HepG2 (cell line): ENCODE data around the gene MRPL20. TPM values are rescaled to one million over a fixed set of nuclear protein-coding genes. Genes with fewer than 3 reads are reported as not detected.

Source experiments
- ATAC-seq: fragments of 200-7000 bp; cut with Tn5 transposase; 3 replicates; pipeline ENCODE4 v1.9.1; 2020; ENCODE audit warnings: mild to moderate bottlenecking, moderate library complexity
- Bru-seq: library from RNA; stranded (reverse); fragments of 400-500 nt; gene quantifications from one replicate; lab custom pipeline; 2021; lab: Mats Ljungman, UMichigan
- BruChase-seq, 2 experiments: library from RNA; stranded (reverse); fragments of 400-500 nt; gene quantifications; one replicate each; lab custom pipeline; 2021; lab: Mats Ljungman, UMichigan
- BruUV-seq: library from RNA; stranded (reverse); fragments of 400-500 nt; replicated peaks from 2 replicates; lab custom pipeline; 2021; lab: Mats Ljungman, UMichigan
- CTCF ChIA-PET: fragments of 300-600 bp; formaldehyde crosslinking; extraction: SDS; loops from one replicate; lab custom pipeline; 2021; ENCODE audit warnings: low total read pairs, inconsistent platforms, low intra/inter-chr PET ratio; lab: Yijun Ruan, JAX
- POLR2A ChIA-PET: fragments of 350-600 bp; sonication (Branson Sonifier 250); formaldehyde crosslinking; loops from one replicate; lab custom pipeline; 2020; ENCODE audit warnings: antibody characterized with exemption, inconsistent platforms; lab: Yijun Ruan, JAX
- DNase-seq: peaks from one replicate; pipeline ENCODE4 v3.0.0-alpha.2; 2015; ENCODE audit warnings: low spot score
- FAIRE-seq: peaks from 3 replicates; lab custom pipeline; 2011; peaks lifted over from hg19 to GRCh38; lab: Jason Lieb, UNC
- H2AFZ ChIP-seq: one replicate; pipeline ENCODE4 v1.6.1; 2011; ENCODE audit warnings: low read length, inconsistent platforms
- H3K27ac ChIP-seq: fragments of 300-600 bp; 3 replicates; pipeline ENCODE4 v1.8.0; 2011; ENCODE audit warnings: mixed run types, mild to moderate bottlenecking, mixed read lengths, low read length, inconsistent platforms; ENCODE audit not compliant: insufficient read depth; ENCODE audit errors: extremely low read length
- H3K27me3 ChIP-seq, 2 experiments: fragments of 200-600 bp in 1 of 2; 2 replicates in 1 of 2; 3 replicates in 1 of 2; pipeline versions ENCODE4 v1.6.0 to v1.8.0; 2011; ENCODE audit warnings: low read length in 2 of 2, mild to moderate bottlenecking in 2 of 2, moderate library complexity in 2 of 2, inconsistent platforms in 1 of 2; ENCODE audit not compliant: insufficient read depth in 2 of 2, control insufficient read depth in 1 of 2
- H3K36me3 ChIP-seq, 2 experiments: fragments of 200-600 bp in 1 of 2; replicated peaks in 1 of 2; 2 replicates in 1 of 2; 3 replicates in 1 of 2; pipeline versions ENCODE4 v1.5.1 to v1.8.0; 2011; ENCODE audit warnings: low read length in 2 of 2, inconsistent platforms in 1 of 2; ENCODE audit not compliant: insufficient read depth in 2 of 2, control insufficient read depth in 1 of 2
- H3K4me1 ChIP-seq: 2 replicates; pipeline ENCODE4 v1.5.1; 2012; ENCODE audit warnings: low read length, inconsistent platforms; ENCODE audit not compliant: insufficient read depth
- H3K4me2 ChIP-seq: 2 replicates; pipeline ENCODE4 v1.6.0; 2011; ENCODE audit warnings: low read depth, low read length, inconsistent platforms
- H3K4me3 ChIP-seq, 3 experiments: fragments of 200-600 bp in 1 of 3; sonication (generic), shearing (Covaris generic) in 1 of 3; replicated peaks in 1 of 3; 2 replicates each; pipeline ENCODE4 v1.5.1; 2011 to 2016; ENCODE audit warnings: low read length in 3 of 3, inconsistent platforms in 2 of 3, low read depth in 2 of 3, mild to moderate bottlenecking in 2 of 3, control low read depth in 1 of 3, mixed read lengths in 1 of 3; ENCODE audit not compliant: insufficient read depth in 1 of 3
- H3K79me2 ChIP-seq: one replicate; pipeline ENCODE4 v1.6.1; 2011; ENCODE audit warnings: low read length, inconsistent platforms; ENCODE audit not compliant: insufficient read depth
- H3K9ac ChIP-seq: 2 replicates; pipeline ENCODE4 v1.6.0; 2011; ENCODE audit warnings: mild to moderate bottlenecking, low read depth, low read length, inconsistent platforms; ENCODE audit not compliant: insufficient read depth
- H3K9me3 ChIP-seq: 2 replicates; pipeline ENCODE4 v1.5.1; 2012; ENCODE audit warnings: mild to moderate bottlenecking, low read length
- H4K20me1 ChIP-seq: 2 replicates; pipeline ENCODE4 v1.6.0; 2011; ENCODE audit warnings: inconsistent platforms, mild to moderate bottlenecking, low read length, moderate library complexity; ENCODE audit not compliant: insufficient read depth
- BHLHE40 ChIP-seq: IDR thresholded peaks from 2 replicates; pipeline ENCODE4 v1.6.1; 2011; ENCODE audit warnings: low read length, improper control_type of control experiment
- FOXA3 ChIP-seq: IDR thresholded peaks from 2 replicates; pipeline ENCODE4 v1.6.1; 2016; ENCODE audit warnings: missing genetic modification reagents, missing compliant biosample characterization
- KLF13 ChIP-seq: sonication (generic); formaldehyde crosslinking; IDR thresholded peaks from 2 replicates; pipeline ENCODE4 v1.4.0; 2020; ENCODE audit warnings: mild to moderate bottlenecking, missing genetic modification reagents
- NR2C2 ChIP-seq: sonication (generic); formaldehyde crosslinking; IDR thresholded peaks from 2 replicates; pipeline ENCODE4 v1.4.0; 2020; ENCODE audit warnings: missing genetic modification reagents, mild to moderate bottlenecking, moderate library complexity, borderline replicate concordance
- PHF5A ChIP-seq: IDR thresholded peaks from one replicate; pipeline ENCODE4 v1.6.1; 2018; ENCODE audit warnings: low read depth, missing genetic modification reagents; ENCODE audit not compliant: unreplicated experiment
- RELA ChIP-seq: sonication (generic); formaldehyde crosslinking; IDR thresholded peaks from 2 replicates; pipeline ENCODE4 v1.4.0; 2020; ENCODE audit warnings: missing genetic modification reagents
- SMARCC2 ChIP-seq: fragments of 450-650 bp; IDR thresholded peaks from 2 replicates; pipeline ENCODE4 v1.6.1; 2017; ENCODE audit warnings: antibody characterized with exemption, mild to moderate bottlenecking
- ZFYVE20 ChIP-seq: sonication (generic); formaldehyde crosslinking; IDR thresholded peaks from 2 replicates; pipeline ENCODE4 v1.8.0; 2023; ENCODE audit warnings: low read depth, mild to moderate bottlenecking, moderate library complexity, missing genetic modification reagents, borderline replicate concordance
- ZNF33A ChIP-seq: sonication (generic); formaldehyde crosslinking; IDR thresholded peaks from 2 replicates; pipeline ENCODE4 v1.5.1; 2020; ENCODE audit warnings: missing genetic modification reagents, mild to moderate bottlenecking, moderate library complexity, borderline replicate concordance
- WGBS: methylation state at CpG from one replicate; pipeline ENCODE4 v1.1.6; 2017; ENCODE audit warnings: low lambda C conversion rate; 5-methylcytosine and 5-hydroxymethylcytosine counted together
- in situ Hi-C: cut with HindIII; loops from 2 replicates; pipeline ENCODE4 v1.10.0; 2017; ENCODE audit warnings: low pct_unique_long_range_greater_than_20kb; ENCODE audit not compliant: extremely low pct_ligation_motif_present
- intact Hi-C: fragments of 100-400 bp; cut with micrococcal nuclease; formaldehyde crosslinking; loops from one replicate; pipeline ENCODE4 v1.10.0; 2022; ENCODE audit not compliant: unreplicated experiment
- long read RNA-seq, 2 experiments: library from RNA in 1 of 2; library from polyadenylated mRNA in 1 of 2; stranded (forward) in 1 of 2; unstranded in 1 of 2; transcript quantifications; one replicate each; pipeline ENCODE4 v2.0.0, GENCODE V29; 2019 to 2022
- polyA minus RNA-seq, 3 experiments: library from RNA; depleted of rRNA, polyadenylated mRNA; stranded (reverse); fragments of >200 nt; gene quantifications; 2 replicates each; pipeline ENCODE4 v1.2.3, GENCODE V29; 2011; ENCODE audit warnings: low replicate concordance in 1 of 3
- polyA plus RNA-seq, 8 experiments: library from polyadenylated mRNA; depleted of rRNA in 3 of 8; stranded (reverse) in 7 of 8; unstranded in 1 of 8; fragments of >200 nt; fragmentation: Illumina TruSeq in 4 of 8; extraction: Trizol in 4 of 8; gene quantifications; 2 replicates each; pipeline versions ENCODE4 v1.2.1 to v1.2.3, GENCODE V29; 2011 to 2016; ENCODE audit warnings: low read depth in 4 of 8, missing spikeins in 1 of 8, mixed read lengths in 1 of 8; ENCODE audit not compliant: insufficient read depth in 1 of 8
- total RNA-seq, 5 experiments: library from RNA; depleted of rRNA; stranded (reverse); fragments of >200 nt; fragmentation: Illumina TruSeq; extraction: Trizol; gene quantifications; 2 replicates each; pipeline ENCODE4 v1.2.3, GENCODE V29; 2016; ENCODE audit warnings: low read depth in 1 of 5
- TF ChIP-seq, protein P1 (sequence below): sonication (generic); formaldehyde crosslinking; IDR thresholded peaks from 2 replicates; pipeline ENCODE4 v1.4.0; 2020; ENCODE audit warnings: mild to moderate bottlenecking, missing genetic modification reagents
- TF ChIP-seq, protein P2 (sequence below): sonication (generic); formaldehyde crosslinking; IDR thresholded peaks from 2 replicates; pipeline ENCODE4 v1.4.0; 2020; ENCODE audit warnings: missing genetic modification reagents
- TF ChIP-seq, protein P3 (sequence below): sonication (generic); formaldehyde crosslinking; IDR thresholded peaks from 2 replicates; pipeline ENCODE4 v1.5.0; 2020; ENCODE audit warnings: missing genetic modification reagents

Gene MRPL20
- 127 and 175 TPM in 2 replicates for total RNA-seq (2016; rRNA removed; fragmentation: Illumina TruSeq; extraction: Trizol)
- 95.7 and 120 TPM in 2 replicates for total RNA-seq (2016; cell fraction: cytosol; rRNA removed; fragmentation: Illumina TruSeq; extraction: Trizol; ENCODE audit: low read depth)
- total RNA-seq (2016; cell fraction: insoluble cytoplasmic fraction; rRNA removed; fragmentation: Illumina TruSeq; extraction: Trizol), result 134 and 183 TPM in 2 replicates
- 123 and 133 TPM in 2 replicates for total RNA-seq (2016; cell fraction: membrane; rRNA removed; fragmentation: Illumina TruSeq; extraction: Trizol)
- total RNA-seq (2016; cell fraction: nucleus; rRNA removed; fragmentation: Illumina TruSeq; extraction: Trizol), result 46.7 and 58.9 TPM in 2 replicates
- polyA plus RNA-seq (2011; rRNA removed), result 59.0 and 59.2 TPM in 2 replicates
- 66.2 and 67.4 TPM in 2 replicates for polyA plus RNA-seq (2011; cell fraction: cytosol; rRNA removed)
- 66.3 and 68.1 TPM in 2 replicates for polyA plus RNA-seq (2011; cell fraction: nucleus; rRNA removed)
- 76.2 and 77.0 TPM in 2 replicates for polyA plus RNA-seq (2012)
- 118 and 143 TPM in 2 replicates for polyA plus RNA-seq (2016; cell fraction: cytosol; fragmentation: Illumina TruSeq; extraction: Trizol; ENCODE audit: low read depth)
- polyA plus RNA-seq (2016; cell fraction: insoluble cytoplasmic fraction; fragmentation: Illumina TruSeq; extraction: Trizol; ENCODE audit: low read depth), result 188 and 207 TPM in 2 replicates
- 122 and 127 TPM in 2 replicates for polyA plus RNA-seq (2016; cell fraction: membrane; fragmentation: Illumina TruSeq; extraction: Trizol; ENCODE audit: low read depth)
- polyA plus RNA-seq (2016; cell fraction: nucleus; fragmentation: Illumina TruSeq; extraction: Trizol; ENCODE audit: insufficient read depth, low read depth), result 127 and 138 TPM in 2 replicates
- polyA minus RNA-seq (2011; rRNA and poly(A)+ RNA removed; ENCODE audit: low replicate concordance), result 58.2 and 96.6 TPM in 2 replicates
- 26.2 and 30.6 TPM in 2 replicates for polyA minus RNA-seq (2011; cell fraction: cytosol; rRNA and poly(A)+ RNA removed)
- 29.2 and 39.5 TPM in 2 replicates for polyA minus RNA-seq (2011; cell fraction: nucleus; rRNA and poly(A)+ RNA removed)
- percentile 86 among the genes with signal in this experiment for Bru-seq, nascent RNA
- BruChase-seq, experiment 1, labeled RNA remaining after a 6-hour chase, result percentile 92 among the genes with signal in this experiment
- percentile 87 among the genes with signal in this experiment for BruChase-seq, experiment 2, labeled RNA remaining after a 2-hour chase
- long read RNA-seq, experiment 1, transcript MRPL20-201 (4 exons, 721 nt), result major isoform, 108 of 123 reads
- long read RNA-seq, experiment 1, partial matches to known transcripts, result 6 of 123 reads
- long read RNA-seq, experiment 1, other reads (novel, unspliced or antisense), result 8 of 123 reads
- long read RNA-seq, experiment 2, transcript MRPL20-201 (4 exons, 721 nt), result major isoform, 75 of 121 reads
- long read RNA-seq, experiment 2, partial matches to known transcripts, result 16 of 121 reads
- long read RNA-seq, experiment 2, other reads (novel, unspliced or antisense), result 29 of 121 reads

DNA sequence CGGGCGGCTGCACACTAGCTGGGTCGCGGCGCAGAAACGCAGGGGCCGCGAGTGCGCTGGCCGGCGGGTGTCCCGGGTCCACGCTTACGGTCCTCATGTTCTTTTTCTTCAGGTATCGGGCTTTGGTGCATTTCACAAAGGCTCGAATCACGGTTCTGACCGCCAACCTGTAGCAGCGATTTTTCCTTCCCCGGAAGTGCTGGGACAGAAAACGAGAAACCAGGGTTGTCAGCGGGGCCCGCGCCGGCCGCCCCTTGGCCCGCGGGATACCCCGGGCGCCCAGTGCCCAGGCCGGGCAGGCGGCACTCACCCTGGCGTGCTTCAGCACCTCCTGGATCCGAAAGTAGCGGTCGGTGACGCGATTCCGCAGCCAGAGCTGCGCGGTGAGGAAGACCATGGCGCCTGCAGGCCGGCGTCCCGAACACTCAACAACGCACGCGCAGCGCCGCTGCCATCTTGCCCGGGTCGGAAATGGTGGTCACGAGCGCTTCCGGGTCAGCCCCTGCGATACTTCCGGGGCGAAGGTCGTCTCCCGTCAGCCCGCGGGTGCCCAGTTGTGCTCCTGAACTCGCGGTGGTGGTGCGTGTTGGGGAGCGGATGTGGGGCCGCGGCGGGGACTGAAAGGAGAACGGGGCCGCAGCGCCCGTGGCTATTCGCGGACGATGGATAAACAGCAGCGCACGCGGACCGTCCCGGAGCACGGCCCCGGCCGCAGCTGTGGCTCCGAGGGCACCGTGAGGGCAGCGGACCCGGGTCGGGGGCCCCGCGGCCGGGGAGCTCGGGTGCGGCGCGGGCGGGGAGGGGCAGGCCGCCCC, at the start of gene MRPL20:
Gene MRPL20, minus strand, starts transcription at position 473 of the 815 bp plus-strand sequence. Its CDS starts 76 bp downstream, at position 397.
- POLR2A ChIA-PET, result interaction anchor here (0.7 to 12.4 kb wide), 20 partner anchors 9 to 104 kb away, joined by 3 to 355 read pairs (median 4); partner anchors contain the start of genes ANKRD65, AURKAIP1, CCNL2 and VWA1
- in situ Hi-C loops (no loop called here), intact Hi-C loops (loop anchor here (5.0 kb wide), 1 partner anchor 35 kb away; no protein-coding TSS in a partner anchor)
- peaks cover 38% of the 10 kb centered on the region for H3K79me2 ChIP-seq
- ATAC-seq (peak; percentile 93), DNase-seq (peak; percentile 87), FAIRE-seq (peak; percentile 78)
- CTCF ChIA-PET, result interaction anchor here (1.3 kb wide), 1 partner anchor 34 kb away, joined by 3 read pairs; no protein-coding TSS in a partner anchor
- H3K4me3 ChIP-seq, result peak within 1 kb of the TSS; percentile 81 to 89 (median 87)
- peaks cover 23% of the 10 kb centered on the region for H4K20me1 ChIP-seq
- no TSS peak for BruUV-seq
- peak within 1 kb of the TSS; percentile 91 for H3K27ac ChIP-seq
- H3K4me2 ChIP-seq, result peak within 1 kb of the TSS; percentile 81
- H3K4me1 ChIP-seq, result peaks cover 50% of the 10 kb centered on the region
- H3K9me3 ChIP-seq, result no peaks in the 10 kb centered on the region
- 1% methylated on average over 20 of the region's 98 CpGs for WGBS
- H3K27me3 ChIP-seq, result no peaks in the 10 kb centered on the region
- no peak within 1 kb of the TSS for H2AFZ ChIP-seq
- H3K36me3 ChIP-seq, result peaks cover 6 to 18% of the 10 kb centered on the region in 2 experiments; a peak in 3 of 5 replicates
- H3K9ac ChIP-seq, result peak within 1 kb of the TSS; percentile 96
- TF ChIP-seq, protein P1, sequence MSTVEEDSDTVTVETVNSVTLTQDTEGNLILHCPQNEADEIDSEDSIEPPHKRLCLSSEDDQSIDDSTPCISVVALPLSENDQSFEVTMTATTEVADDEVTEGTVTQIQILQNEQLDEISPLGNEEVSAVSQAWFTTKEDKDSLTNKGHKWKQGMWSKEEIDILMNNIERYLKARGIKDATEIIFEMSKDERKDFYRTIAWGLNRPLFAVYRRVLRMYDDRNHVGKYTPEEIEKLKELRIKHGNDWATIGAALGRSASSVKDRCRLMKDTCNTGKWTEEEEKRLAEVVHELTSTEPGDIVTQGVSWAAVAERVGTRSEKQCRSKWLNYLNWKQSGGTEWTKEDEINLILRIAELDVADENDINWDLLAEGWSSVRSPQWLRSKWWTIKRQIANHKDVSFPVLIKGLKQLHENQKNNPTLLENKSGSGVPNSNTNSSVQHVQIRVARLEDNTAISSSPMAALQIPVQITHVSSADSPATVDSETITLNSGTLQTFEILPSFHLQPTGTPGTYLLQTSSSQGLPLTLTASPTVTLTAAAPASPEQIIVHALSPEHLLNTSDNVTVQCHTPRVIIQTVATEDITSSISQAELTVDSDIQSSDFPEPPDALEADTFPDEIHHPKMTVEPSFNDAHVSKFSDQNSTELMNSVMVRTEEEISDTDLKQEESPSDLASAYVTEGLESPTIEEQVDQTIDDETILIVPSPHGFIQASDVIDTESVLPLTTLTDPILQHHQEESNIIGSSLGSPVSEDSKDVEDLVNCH (CRISPR knock-in tag), result no peak
- TF ChIP-seq KLF13 (CRISPR knock-in tag) (no peak), PHF5A (CRISPR knock-in tag) (no peak), ZFYVE20 (CRISPR knock-in tag) (0 out of 2 replicates have a peak, but pooled peaks have one; percentile 74), FOXA3 (CRISPR knock-in tag) (peak; percentile 78), BHLHE40 (no peak), ZNF33A (CRISPR knock-in tag) (0 out of 2 replicates have a peak, but pooled peaks have one; percentile 51), NR2C2 (CRISPR knock-in tag) (peak; percentile 100), RELA (CRISPR knock-in tag) (no peak), SMARCC2 (no peak)
- TF ChIP-seq, protein P2, sequence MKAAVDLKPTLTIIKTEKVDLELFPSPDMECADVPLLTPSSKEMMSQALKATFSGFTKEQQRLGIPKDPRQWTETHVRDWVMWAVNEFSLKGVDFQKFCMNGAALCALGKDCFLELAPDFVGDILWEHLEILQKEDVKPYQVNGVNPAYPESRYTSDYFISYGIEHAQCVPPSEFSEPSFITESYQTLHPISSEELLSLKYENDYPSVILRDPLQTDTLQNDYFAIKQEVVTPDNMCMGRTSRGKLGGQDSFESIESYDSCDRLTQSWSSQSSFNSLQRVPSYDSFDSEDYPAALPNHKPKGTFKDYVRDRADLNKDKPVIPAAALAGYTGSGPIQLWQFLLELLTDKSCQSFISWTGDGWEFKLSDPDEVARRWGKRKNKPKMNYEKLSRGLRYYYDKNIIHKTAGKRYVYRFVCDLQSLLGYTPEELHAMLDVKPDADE (CRISPR knock-in tag), result no peak
- TF ChIP-seq, protein P3, sequence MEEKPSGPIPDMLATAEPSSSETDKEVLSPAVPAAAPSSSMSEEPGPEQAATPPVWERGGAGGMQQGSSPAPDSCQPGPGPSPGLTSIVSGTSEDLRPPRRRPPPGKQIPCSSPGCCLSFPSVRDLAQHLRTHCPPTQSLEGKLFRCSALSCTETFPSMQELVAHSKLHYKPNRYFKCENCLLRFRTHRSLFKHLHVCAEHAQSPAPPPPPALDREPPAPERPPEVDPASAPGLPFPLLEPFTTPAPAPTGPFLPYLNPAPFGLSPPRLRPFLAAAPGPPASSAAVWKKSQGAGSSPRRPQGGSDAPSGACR, result peak; percentile 95; the same call in 1 of the 2 replicates
